ENCODE results near the gene PRELID1.

GRCh38 chr5:177304392-177305119 lies 957 bp downstream of the PRELID1 start:
- no peak for TF ChIP-seq POLR2A (IDR thresholded peaks at IDR 0.05)
- no peak for TF ChIP-seq CTCF (IDR thresholded peaks at IDR 0.05 in 8 of 11, conservative IDR thresholded peaks at IDR 0.05 in 3 of 11)
